Liver (tissue), 9 donors: ENCODE measurements around the gene HTR3E. TPM values are rescaled to one million over a fixed set of nuclear protein-coding genes. Genes with fewer than 3 reads are reported as not detected.

Experiments
- DNase-seq: peaks from one replicate; pipeline ENCODE4 v3.0.0-alpha.2; 2017; ENCODE audit warnings: low spot score
- H3K27ac ChIP-seq, 2 donors: one replicate each; pipeline ENCODE4 v1.7.0; 2013; ENCODE audit warnings: inconsistent platforms in 2 of 2, low read length in 2 of 2, control low read depth in 1 of 2, low read depth in 1 of 2, mild to moderate bottlenecking in 1 of 2
- H3K27me3 ChIP-seq, 4 donors: one replicate each; pipeline versions ENCODE4 v1.6.1 to v1.7.0; 2013; ENCODE audit warnings: low read length in 3 of 4, inconsistent platforms in 1 of 4, mild to moderate bottlenecking in 1 of 4, moderate library complexity in 1 of 4; ENCODE audit not compliant: control insufficient read depth in 4 of 4, insufficient read depth in 4 of 4
- H3K36me3 ChIP-seq, 4 donors: one replicate each; pipeline versions ENCODE4 v1.6.1 to v1.7.0; 2013; ENCODE audit warnings: low read length in 3 of 4, mild to moderate bottlenecking in 3 of 4, low read depth in 1 of 4, moderate library complexity in 1 of 4; ENCODE audit not compliant: control insufficient read depth in 4 of 4, insufficient read depth in 3 of 4
- H3K4me1 ChIP-seq, 4 donors: one replicate each; pipeline versions ENCODE4 v1.6.1 to v1.7.0; 2013; ENCODE audit warnings: low read length in 3 of 4, mild to moderate bottlenecking in 3 of 4, moderate library complexity in 1 of 4; ENCODE audit not compliant: control insufficient read depth in 4 of 4, insufficient read depth in 4 of 4
- H3K4me3 ChIP-seq, 3 donors: one replicate each; pipeline versions ENCODE4 v1.6.1 to v1.7.0; 2013; ENCODE audit warnings: low read length in 3 of 3, control low read depth in 1 of 3, low read depth in 1 of 3, mild to moderate bottlenecking in 1 of 3
- H3K9ac ChIP-seq, 2 donors: one replicate each; pipeline ENCODE4 v1.7.0; 2013; ENCODE audit warnings: low read length in 2 of 2, mild to moderate bottlenecking in 2 of 2, moderate library complexity in 2 of 2, control low read depth in 1 of 2, low read depth in 1 of 2
- H3K9me3 ChIP-seq, 4 donors: one replicate each; pipeline versions ENCODE4 v1.6.1 to v1.7.0; 2013; ENCODE audit warnings: low read length in 3 of 4; ENCODE audit not compliant: control insufficient read depth in 4 of 4
- EGR1 ChIP-seq, 2 donors: IDR thresholded peaks; 2 replicates each; pipeline ENCODE4 v1.6.1; 2016 to 2018; ENCODE audit warnings: antibody characterized with exemption in 2 of 2, low read depth in 2 of 2
- FOXA1 ChIP-seq: IDR thresholded peaks from 2 replicates; pipeline ENCODE4 v1.6.1; 2016; ENCODE audit warnings: antibody characterized with exemption
- FOXA2 ChIP-seq: IDR thresholded peaks from 2 replicates; pipeline ENCODE4 v1.6.1; 2016; ENCODE audit warnings: antibody characterized with exemption
- GABPA ChIP-seq, 2 donors: IDR thresholded peaks in 1 of 2; conservative IDR thresholded peaks in 1 of 2; 2 replicates each; pipeline ENCODE4 v1.6.1; 2016; ENCODE audit warnings: antibody characterized with exemption in 2 of 2, mild to moderate bottlenecking in 1 of 2, moderate library complexity in 1 of 2
- HNF4A ChIP-seq, 2 donors: conservative IDR thresholded peaks; 2 replicates each; pipeline ENCODE4 v1.6.1; 2016; ENCODE audit warnings: antibody characterized with exemption in 2 of 2, mild to moderate bottlenecking in 2 of 2
- HNF4G ChIP-seq: IDR thresholded peaks from 2 replicates; pipeline ENCODE4 v1.6.1; 2016; ENCODE audit warnings: antibody characterized with exemption
- JUND ChIP-seq, 2 donors: IDR thresholded peaks; 2 replicates each; pipeline ENCODE4 v1.6.1; 2016; ENCODE audit warnings: antibody characterized with exemption in 2 of 2
- NR2F2 ChIP-seq: IDR thresholded peaks from 2 replicates; pipeline ENCODE4 v1.6.1; 2016; ENCODE audit warnings: antibody characterized with exemption
- RAD21 ChIP-seq, 2 donors: IDR thresholded peaks; 2 replicates each; pipeline ENCODE4 v1.6.1; 2016; ENCODE audit warnings: antibody characterized with exemption in 2 of 2, mild to moderate bottlenecking in 2 of 2
- RXRA ChIP-seq, 2 donors: IDR thresholded peaks; 2 replicates each; pipeline ENCODE4 v1.6.1; 2017 to 2018; ENCODE audit warnings: antibody characterized with exemption in 2 of 2, mild to moderate bottlenecking in 1 of 2
- SP1 ChIP-seq: IDR thresholded peaks from 2 replicates; pipeline ENCODE4 v1.6.1; 2018; ENCODE audit warnings: antibody characterized with exemption, mild to moderate bottlenecking
- TAF1 ChIP-seq: conservative IDR thresholded peaks from 2 replicates; pipeline ENCODE4 v1.6.1; 2016; ENCODE audit warnings: antibody characterized with exemption, mild to moderate bottlenecking
- YY1 ChIP-seq: IDR thresholded peaks from 2 replicates; pipeline ENCODE4 v1.6.1; 2016; ENCODE audit warnings: antibody characterized with exemption, mild to moderate bottlenecking
- WGBS: extraction: QIAGEN DNeasy Blood & Tissue Kit; methylation state at CpG from one replicate; pipeline ENCODE4 v1.1.7; 2013; 5-methylcytosine and 5-hydroxymethylcytosine counted together
- polyA plus RNA-seq, 2 donors: library from polyadenylated mRNA; stranded (reverse) in 1 of 2; unstranded in 1 of 2; fragments of 200-250 nt in 1 of 2; fragments of >200 nt in 1 of 2; fragmentation: Nextera tagmentation in 1 of 2; extraction: Ambion mirVana in 1 of 2; gene quantifications; one replicate each; pipeline versions ENCODE4 v1.2.1 to v1.2.3, GENCODE V29; 2013 to 2015
- total RNA-seq, 2 donors: library from RNA; depleted of rRNA; stranded (reverse); fragments of >200 nt; gene quantifications; one replicate each; pipeline ENCODE4 v1.2.3, GENCODE V29; 2014
- TF ChIP-seq, protein P1 (sequence below): IDR thresholded peaks from 2 replicates; pipeline ENCODE4 v1.6.1; 2016; ENCODE audit warnings: antibody characterized with exemption, mild to moderate bottlenecking
- TF ChIP-seq, protein P2 (sequence below): IDR thresholded peaks from 2 replicates; pipeline ENCODE4 v1.6.1; 2016; ENCODE audit warnings: antibody characterized with exemption
- TF ChIP-seq, protein P3 (sequence below): IDR thresholded peaks from 2 replicates; pipeline ENCODE4 v1.6.1; 2016; ENCODE audit warnings: antibody characterized with exemption
- TF ChIP-seq, protein P4 (sequence below): IDR thresholded peaks from 2 replicates; pipeline ENCODE4 v1.6.1; 2016; ENCODE audit warnings: antibody characterized with exemption
- donor health status: healthy.
- donor health status: healthy.
- donor health status: healthy.
- donor health status: healthy.
- donor health status: healthy.

Gene HTR3E
- total and polyA plus RNA-seq, 4 donors, result not detected

DNA sequence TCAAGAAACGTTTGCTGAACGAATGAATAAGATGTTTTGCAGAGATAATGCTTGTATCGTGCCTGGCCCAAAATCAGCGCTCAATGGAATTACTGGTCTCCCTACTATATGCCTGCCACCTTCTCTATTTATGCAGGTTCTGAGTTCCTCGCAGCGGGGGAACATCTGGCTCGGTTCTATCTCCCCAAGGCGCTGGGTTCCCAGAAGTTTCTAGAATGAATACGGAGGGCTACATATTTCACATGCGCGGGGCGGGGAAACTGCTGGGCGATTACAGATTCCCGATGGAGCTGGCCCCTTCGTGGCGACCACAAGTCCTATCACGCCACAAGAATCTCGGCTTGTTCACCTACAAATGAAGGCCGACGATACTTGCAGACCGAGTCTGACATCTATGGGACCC, 37.9 kb downstream of the HTR3E start:
- WGBS, result under 1% methylated on average over 21 of the region's 21 CpGs
- DNase-seq, result no peak
- peak overlapping the region; percentile 83 to 91 for H3K27ac ChIP-seq
- TF ChIP-seq, protein P1, sequence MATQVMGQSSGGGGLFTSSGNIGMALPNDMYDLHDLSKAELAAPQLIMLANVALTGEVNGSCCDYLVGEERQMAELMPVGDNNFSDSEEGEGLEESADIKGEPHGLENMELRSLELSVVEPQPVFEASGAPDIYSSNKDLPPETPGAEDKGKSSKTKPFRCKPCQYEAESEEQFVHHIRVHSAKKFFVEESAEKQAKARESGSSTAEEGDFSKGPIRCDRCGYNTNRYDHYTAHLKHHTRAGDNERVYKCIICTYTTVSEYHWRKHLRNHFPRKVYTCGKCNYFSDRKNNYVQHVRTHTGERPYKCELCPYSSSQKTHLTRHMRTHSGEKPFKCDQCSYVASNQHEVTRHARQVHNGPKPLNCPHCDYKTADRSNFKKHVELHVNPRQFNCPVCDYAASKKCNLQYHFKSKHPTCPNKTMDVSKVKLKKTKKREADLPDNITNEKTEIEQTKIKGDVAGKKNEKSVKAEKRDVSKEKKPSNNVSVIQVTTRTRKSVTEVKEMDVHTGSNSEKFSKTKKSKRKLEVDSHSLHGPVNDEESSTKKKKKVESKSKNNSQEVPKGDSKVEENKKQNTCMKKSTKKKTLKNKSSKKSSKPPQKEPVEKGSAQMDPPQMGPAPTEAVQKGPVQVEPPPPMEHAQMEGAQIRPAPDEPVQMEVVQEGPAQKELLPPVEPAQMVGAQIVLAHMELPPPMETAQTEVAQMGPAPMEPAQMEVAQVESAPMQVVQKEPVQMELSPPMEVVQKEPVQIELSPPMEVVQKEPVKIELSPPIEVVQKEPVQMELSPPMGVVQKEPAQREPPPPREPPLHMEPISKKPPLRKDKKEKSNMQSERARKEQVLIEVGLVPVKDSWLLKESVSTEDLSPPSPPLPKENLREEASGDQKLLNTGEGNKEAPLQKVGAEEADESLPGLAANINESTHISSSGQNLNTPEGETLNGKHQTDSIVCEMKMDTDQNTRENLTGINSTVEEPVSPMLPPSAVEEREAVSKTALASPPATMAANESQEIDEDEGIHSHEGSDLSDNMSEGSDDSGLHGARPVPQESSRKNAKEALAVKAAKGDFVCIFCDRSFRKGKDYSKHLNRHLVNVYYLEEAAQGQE, result no peak
- TF ChIP-seq, protein P2, sequence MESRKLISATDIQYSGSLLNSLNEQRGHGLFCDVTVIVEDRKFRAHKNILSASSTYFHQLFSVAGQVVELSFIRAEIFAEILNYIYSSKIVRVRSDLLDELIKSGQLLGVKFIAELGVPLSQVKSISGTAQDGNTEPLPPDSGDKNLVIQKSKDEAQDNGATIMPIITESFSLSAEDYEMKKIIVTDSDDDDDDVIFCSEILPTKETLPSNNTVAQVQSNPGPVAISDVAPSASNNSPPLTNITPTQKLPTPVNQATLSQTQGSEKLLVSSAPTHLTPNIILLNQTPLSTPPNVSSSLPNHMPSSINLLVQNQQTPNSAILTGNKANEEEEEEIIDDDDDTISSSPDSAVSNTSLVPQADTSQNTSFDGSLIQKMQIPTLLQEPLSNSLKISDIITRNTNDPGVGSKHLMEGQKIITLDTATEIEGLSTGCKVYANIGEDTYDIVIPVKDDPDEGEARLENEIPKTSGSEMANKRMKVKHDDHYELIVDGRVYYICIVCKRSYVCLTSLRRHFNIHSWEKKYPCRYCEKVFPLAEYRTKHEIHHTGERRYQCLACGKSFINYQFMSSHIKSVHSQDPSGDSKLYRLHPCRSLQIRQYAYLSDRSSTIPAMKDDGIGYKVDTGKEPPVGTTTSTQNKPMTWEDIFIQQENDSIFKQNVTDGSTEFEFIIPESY, result no peak
- TF ChIP-seq EGR1 (IDR thresholded peaks at IDR 0.05; ENCODE audit: low read depth in 2 of 2), result no peak
- H3K4me1 ChIP-seq, result peaks cover 2 to 32% (median 21%) of the 10 kb centered on the region in 4 donors
- peak overlapping the region; percentile 85 to 86 for H3K9ac ChIP-seq
- no peaks in the 10 kb centered on the region for H3K27me3 ChIP-seq
- peaks cover 0 to 4% (median 1%) of the 10 kb centered on the region in 4 donors for H3K36me3 ChIP-seq
- no peaks in the 10 kb centered on the region for H3K9me3 ChIP-seq
- H3K4me3 ChIP-seq, result peak overlapping the region; percentile 72 to 97 (median 96)

DNA sequence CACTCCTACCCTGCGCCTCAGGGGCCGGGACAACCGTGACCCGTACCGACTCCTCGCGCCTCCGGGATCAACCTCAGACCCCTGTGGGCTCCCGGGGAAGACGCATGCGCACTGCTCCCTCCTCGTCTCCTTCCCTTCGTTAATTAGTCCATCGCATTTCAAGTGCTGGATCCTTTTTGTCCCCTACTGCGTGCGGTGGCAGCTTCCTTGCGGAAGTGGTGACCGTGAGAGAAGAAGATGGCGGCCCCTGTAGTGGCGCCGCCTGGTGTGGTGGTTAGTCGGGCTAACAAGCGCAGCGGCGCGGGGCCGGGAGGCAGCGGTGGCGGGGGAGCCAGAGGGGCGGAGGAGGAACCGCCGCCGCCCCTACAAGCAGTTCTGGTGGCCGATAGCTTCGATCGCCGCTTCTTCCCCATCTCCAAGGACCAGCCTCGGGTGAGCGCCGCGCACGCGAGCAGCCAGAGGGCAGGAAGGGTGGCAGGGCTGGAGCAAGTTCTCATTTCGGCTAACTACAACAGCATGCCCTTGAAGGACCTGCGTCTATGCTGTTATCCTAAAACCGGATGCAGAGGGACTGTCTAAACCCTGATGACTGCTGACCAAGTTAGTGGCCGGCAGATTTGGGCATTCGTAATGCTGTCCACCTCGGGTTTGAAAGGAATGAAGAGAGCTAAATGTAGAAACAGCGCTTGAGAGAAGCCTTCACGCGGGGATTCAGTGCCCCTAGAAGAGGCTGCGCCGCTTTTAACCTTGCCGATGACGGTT, 38.5 kb downstream of the HTR3E start, which contains the start of gene EIF2B5:
EIF2B5 (plus strand) TSS at position 210 of the 762 bp plus-strand sequence; CDS start at position 238, 28 bp downstream.
- Histone ChIP-seq H3K9ac (peak within 1 kb of the TSS; percentile 86 to 88), H3K4me3 (peak within 1 kb of the TSS; percentile 72 to 97 (median 96)), H3K9me3 (no peaks in the 10 kb centered on the region), H3K27me3 (no peaks in the 10 kb centered on the region), H3K4me1 (peaks cover 2 to 32% (median 21%) of the 10 kb centered on the region in 4 donors), H3K36me3 (peaks cover 0 to 9% (median 5%) of the 10 kb centered on the region in 4 donors), H3K27ac (peak within 1 kb of the TSS; percentile 83 to 91)
- under 1% methylated on average over 56 of the region's 56 CpGs for WGBS
- peak; percentile 87 for DNase-seq
- TF ChIP-seq RXRA (IDR thresholded peaks at IDR 0.05), result peak; percentile 35 to 52
- no peak for TF ChIP-seq HNF4G
- no peak for TF ChIP-seq FOXA2
- peak in 1 of 2 donors; percentile 44 for TF ChIP-seq HNF4A (conservative IDR thresholded peaks at IDR 0.05)
- TF ChIP-seq YY1, result peak; percentile 99
- peak; percentile 32 for TF ChIP-seq SP1
- peak; percentile 40 to 93 for TF ChIP-seq GABPA (IDR thresholded peaks at IDR 0.05 in 1 of 2, conservative IDR thresholded peaks at IDR 0.05 in 1 of 2)
- TF ChIP-seq, protein P3, sequence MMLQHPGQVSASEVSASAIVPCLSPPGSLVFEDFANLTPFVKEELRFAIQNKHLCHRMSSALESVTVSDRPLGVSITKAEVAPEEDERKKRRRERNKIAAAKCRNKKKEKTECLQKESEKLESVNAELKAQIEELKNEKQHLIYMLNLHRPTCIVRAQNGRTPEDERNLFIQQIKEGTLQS, result no peak
- TF ChIP-seq, protein P4, sequence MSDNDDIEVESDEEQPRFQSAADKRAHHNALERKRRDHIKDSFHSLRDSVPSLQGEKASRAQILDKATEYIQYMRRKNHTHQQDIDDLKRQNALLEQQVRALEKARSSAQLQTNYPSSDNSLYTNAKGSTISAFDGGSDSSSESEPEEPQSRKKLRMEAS, result peak; percentile 64
- peak; percentile 64 for TF ChIP-seq TAF1
- peak in 1 of 2 donors; percentile 26 for TF ChIP-seq EGR1 (IDR thresholded peaks at IDR 0.05; ENCODE audit: low read depth in 2 of 2)
- peak in 1 of 2 donors; percentile 6 for TF ChIP-seq JUND (IDR thresholded peaks at IDR 0.05)
- TF ChIP-seq, protein P2, result peak; percentile 90
- TF ChIP-seq, protein P1, result peak; percentile 75
- TF ChIP-seq FOXA1, result peak; percentile 55
- TF ChIP-seq NR2F2, result no peak
- TF ChIP-seq RAD21 (IDR thresholded peaks at IDR 0.05), result peak; percentile 56 to 69
